Embryonic facial prominence (tissue), 1 donor: Measurements from ENCODE around the gene LIPT2.

Source experiments
- DNase-seq: peaks from one replicate; pipeline ENCODE4 v3.0.0-alpha.2; 2016; ENCODE audit errors: extremely low spot score

The LIPT2 gene

DNA sequence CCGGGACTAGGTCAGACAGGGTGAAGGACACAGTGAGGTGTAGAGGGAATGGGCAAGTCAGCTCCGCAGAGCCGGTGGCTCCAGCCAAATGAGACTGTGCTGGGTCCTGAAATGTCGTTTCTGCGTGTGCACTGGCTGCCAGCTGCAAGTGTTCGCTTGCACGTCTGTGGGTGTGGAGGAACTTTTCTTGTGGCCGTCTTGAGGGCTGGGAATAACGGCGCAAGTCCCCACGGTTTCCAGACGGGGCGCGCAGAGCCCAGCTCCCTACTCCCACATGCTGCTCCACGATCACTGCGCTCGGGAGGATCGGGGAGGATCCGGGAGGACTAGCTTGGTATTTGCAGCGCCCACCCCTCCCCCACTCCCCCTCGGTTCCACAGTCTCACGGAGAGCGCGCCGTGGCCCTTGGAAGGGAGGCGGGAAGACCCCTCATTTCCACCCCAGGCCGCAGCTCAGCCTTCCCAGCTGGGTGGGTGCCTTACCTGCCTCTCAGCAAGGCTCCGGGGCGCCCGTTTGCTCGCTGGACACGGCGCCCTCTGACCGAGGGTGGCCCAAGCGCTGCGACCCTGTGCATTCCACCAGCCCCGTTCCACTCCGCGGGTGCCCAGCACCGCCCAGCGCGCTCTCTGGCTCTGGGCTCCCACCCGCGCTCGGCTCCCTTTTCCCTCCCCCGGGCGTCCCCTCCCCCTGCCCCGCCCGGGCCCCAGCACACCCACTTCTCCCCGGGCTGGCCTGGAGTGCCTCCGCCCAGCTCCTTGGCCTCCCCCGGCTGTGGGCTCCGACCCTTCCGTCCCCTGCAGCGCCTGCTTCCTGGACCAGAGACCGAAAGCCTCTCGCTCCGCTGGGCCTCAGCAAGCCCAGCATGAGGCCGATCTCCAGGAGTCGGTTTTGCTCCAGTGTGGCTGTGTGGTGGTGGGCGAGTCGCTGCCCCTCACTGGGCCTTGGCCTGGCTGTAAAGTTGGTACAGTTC lies 26.3 kb downstream of the LIPT2 start, which contains the start of gene KCNE3:
KCNE3 (minus strand) TSS at position 634 of the 970 bp plus-strand sequence. CDS start 9,986 bp downstream, outside the sequence.
- DNase-seq, result no peak

DNA sequence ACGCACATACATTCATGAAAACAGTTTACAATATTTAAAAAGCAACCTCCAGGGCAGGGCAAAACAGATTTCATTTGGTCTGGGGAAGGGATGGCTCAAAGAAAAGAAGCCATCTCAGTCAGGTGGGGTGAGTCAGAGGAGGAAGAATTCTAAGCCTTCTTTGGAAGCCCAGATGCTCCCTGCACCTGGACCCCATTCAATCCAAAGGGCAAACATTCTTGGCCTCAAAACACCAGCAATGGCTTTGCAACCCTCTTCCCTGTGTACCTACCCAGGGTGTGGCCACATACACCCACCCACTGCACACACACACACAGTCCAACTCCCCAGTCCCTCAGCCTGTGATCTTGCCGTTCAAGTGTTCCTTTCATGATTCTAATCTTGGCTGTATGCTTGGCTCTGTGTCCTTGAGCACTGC lies 28.2 kb downstream of the LIPT2 start:
- no peak for DNase-seq

DNA sequence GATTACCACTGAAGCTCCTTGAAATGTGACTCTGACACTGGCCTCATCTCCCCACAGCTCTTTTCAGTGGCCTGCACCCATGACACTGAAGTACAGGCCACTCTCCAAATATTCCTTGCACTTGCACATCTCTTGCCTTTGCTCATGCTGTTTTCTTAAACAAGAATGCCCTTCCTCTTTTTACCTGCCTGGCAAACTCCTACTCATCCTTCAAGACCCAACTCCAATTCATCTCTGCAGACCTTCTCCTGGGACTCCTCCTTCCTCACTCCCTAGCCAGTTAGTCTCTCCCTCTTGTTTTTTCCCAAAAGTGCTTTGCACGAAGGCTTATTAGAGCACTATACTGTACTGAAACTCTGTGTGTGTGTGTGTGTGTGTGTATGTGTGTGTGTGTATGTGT lies 28.8 kb downstream of the LIPT2 start:
- DNase-seq, result no peak

DNA sequence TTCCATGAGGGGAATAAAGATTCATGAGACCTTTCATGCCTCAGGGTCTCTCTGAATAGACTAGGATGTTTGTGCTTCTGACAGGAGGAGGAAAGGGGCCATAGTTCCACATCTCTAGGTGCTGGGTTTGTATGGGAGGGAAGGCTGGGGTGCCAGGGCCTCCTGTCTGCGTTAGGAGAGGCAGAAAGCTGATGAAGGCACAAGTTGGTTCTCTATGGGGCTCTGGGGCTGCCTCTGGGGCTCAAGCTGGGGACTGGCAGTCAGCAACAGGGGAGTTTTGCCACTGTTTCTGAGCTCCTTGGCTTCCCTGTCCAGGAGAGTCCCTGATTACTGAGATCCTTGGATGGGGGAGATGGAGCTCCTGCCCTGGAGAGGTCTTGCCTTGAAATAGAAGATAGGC lies 30.3 kb downstream of the LIPT2 start:
- DNase-seq, result no peak

DNA sequence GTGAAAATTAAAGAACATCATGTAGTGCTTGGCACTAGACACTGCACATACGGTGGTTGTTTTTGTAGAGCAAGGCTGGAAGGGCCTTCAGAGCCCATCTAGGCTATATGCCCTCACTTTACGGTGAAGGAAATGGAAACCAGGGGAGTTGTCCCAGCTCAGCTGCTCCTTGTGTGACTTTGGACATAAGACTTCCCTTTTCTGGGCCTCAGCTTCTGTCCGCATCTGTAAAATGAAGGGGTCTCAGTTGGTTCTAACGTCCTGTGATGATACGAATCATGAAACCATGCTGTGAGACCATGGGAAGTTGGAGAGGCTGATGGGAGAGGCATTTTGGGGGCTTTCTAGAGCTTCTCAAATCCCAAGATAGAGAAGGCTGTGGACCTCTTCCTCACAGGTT lies 30.9 kb downstream of the LIPT2 start:
- no peak for DNase-seq

DNA sequence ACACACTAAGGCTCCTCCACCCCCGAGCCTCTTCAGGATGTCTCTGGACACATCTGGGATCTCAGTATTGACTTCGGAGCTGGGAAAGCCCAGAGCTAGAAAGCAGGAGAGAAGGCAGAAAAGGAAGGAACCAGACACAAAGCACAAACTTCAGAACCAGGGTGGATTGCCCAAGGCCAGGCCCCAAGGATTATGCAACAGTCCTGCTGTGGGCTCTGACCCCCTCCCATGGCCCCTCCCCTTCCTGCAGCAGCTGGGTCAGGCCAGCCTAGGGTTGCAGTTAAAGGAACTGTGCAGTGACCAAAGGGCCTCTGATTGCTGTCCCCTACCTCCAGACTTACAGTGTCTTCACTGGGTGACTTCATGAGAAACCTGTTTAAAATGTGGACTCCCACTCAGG lies 31.5 kb downstream of the LIPT2 start:
- DNase-seq, result no peak

DNA sequence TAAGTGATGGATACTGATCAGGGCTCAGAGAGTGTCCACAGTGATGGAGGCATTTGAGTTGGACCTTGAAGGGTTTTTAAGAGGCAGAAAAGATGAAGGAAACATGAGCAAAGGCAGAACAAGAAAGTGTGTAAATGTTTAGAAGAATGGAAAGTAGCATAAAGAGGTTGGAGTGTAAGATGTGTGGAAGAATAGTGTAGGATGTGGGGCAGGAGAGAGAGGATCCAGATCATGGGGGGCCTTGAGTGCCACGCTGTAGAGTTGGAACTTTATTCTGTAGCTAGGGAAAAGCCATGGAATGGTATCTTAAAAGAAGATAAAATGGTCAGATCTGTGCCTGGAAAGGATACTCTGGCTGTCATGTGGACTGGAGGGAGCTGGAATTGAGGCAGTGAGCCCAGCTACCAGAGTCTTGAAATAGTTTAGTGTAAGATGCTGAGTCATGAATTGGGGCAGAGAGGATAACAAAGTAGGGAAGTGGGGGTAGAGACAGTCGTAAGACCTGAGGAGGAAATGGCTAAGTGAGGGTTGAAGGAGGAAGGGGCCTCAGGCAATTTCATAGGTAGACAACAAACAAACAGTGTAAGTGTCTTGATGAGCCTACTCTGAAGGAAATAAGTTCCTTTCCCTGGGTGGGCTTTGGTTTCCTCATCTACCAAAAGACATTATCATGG lies 32.9 kb downstream of the LIPT2 start:
- DNase-seq, result no peak

DNA sequence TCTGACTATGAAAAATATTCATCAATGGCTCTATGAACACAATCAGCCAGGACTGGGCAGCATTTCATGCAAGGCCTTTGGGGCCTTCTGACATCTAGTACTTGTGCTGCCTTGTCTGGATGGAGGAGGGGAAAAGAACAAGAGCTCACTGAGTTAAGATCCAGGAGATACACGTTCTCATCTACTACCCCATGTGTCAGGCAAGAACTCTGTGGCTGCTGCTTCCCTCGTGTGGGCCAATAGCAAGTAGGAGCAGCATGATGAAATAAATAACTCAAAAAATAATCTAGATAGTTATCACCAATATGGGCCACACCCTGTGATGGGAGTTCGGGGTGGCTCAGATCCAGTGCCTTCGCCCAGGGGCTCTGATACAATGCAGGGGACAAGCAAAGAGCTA lies 33.5 kb downstream of the LIPT2 start:
- DNase-seq, result no peak

DNA sequence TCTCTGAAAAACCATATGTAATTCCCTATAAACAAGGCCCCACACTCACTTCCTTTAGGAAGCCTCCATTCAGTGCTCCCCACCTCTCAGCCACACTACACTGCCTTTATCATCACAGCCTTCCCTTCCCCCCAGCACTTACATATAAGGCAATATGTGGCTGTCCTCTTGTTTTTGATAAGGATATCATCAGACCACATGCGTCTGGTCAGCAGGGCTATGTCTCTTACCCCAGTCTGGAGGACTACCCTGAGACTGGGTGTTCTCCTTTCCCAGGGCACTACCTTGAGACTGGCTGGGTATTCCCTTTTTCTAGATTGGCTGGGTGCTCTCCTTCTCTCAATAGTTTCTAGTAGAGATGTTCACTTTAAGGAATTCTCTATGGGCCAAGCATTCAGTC lies 33.9 kb downstream of the LIPT2 start:
- DNase-seq, result no peak

DNA sequence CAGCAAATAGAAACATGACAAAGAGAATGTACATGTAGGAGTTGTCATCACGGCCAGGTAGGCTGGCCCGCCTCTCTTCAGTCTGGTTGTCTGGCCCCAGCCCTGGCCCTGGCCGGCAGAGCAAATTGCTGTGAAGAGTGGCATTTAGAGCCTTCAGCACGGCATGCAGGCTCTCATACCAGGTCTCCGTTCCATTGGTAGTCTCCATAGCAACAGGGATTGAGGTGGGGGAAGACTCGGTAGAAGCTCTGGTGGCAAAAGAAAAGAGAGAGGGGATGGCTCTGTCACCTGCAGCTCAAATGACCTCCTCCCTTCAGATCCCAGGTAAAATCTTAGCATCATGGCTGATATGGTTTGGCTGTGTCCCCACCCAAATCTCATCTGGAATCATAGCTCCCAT lies 36.2 kb downstream of the LIPT2 start:
- no peak for DNase-seq

DNA sequence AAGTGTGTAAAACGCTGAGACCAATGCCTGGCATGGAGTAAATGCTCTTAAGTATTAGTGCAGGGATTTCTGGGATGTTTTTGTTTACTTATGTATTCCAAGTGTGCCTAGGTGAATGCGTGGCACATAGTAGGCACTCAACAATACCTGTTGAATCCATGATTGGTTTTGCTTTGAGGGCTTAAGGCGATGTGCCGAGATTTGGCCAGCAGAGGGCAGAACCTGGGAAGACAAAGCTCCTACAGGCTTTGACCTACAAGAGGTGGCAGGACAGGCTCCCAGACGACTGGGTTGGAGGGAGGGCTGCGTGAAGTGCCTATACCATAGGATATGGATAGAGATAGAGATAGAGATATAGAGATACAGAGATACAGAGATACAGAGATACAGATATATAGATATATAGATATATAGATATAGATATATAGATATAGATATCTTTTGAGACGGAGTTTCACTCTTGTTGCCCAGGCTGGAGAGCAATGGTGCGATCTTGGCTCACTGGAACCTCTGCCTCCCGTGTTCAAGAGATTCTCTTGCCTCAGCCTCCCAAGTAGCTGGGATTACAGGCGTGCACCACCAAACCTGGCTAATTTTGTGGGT lies 40.0 kb downstream of the LIPT2 start:
- DNase-seq, result no peak

DNA sequence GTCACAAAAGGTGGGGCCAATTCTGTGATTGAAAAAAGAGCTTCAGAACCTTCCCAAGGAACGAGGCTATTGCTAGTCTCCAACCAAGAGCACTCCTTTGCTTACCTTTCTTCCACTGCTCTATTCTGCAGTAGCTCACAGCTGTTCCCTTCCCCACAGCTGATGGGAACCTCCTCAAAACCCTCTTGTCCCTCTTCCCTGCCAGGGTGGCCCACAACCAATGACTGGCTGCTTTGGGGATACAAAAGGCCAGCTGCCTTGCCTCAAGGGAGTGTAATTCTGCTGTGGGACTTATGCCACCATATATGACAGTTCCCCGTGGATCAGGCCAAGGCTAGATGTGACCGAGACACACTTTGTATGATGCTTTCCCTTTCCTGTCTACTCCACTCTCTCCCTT lies 41.2 kb downstream of the LIPT2 start:
- DNase-seq, result no peak

DNA sequence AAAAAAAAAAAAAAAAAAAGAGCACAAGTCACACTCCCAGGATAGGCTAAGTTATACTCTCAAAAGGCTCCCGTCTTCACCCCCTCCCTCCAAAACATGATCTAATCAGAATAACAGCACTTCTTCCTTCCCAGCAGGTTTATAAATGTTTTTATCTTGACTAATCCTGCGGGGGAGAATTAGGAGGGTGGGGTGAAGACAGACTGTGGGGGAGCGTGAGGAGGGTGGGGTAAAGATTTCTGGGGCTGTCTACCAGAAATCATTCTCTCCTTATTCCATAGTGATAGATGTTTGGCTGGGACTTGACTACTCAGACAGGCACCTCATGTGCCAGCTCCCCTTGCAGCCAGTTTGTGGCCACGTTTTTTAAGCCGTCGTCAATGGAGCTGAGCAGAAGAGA lies 43.2 kb downstream of the LIPT2 start:
- DNase-seq, result no peak

DNA sequence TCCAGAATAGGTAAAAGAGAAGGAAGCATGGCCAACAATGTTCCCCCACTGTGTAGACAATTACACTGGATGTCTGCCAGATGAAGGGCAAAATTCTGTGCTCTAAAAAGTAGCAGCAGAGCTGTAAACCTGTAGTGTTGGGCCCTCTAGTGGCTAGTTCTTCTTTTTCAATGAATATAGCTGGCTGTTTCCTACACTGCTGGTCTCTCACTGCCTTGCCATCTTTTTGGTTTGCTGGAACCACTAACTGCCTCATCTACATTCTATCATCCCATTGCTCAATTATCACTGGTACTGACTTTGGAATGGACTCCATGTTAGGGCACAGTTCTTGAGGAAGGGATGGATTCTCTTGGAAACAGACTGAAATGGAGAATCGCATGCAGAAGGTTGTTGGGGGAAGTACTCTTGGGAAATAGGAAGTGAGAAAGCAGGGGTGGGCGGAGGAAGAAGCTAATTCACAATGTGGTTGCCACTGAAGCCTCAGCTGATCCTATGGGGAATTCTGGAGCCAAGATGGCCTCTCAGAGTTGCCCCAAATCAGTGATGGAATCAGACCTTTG lies 44.1 kb downstream of the LIPT2 start:
- DNase-seq, result peak; percentile 67

DNA sequence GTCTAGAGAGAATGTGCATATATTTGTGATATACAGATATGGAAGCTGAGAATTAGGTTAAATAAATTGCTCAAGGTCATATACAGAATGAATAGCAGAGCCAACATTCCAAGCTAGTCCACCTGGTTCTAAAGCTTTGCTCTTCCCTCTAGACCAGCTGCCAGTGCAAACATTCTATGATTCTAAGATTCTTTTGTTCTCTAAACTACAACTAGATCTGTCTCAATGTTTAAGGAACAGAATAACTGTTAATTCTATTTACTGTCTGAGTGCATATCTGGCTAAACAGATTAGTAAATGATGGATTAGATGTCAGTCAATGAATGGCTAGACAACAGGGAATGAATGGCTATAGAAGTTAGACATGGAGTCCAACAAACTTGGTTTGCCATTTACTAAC lies 45.8 kb downstream of the LIPT2 start:
- DNase-seq, result no peak

DNA sequence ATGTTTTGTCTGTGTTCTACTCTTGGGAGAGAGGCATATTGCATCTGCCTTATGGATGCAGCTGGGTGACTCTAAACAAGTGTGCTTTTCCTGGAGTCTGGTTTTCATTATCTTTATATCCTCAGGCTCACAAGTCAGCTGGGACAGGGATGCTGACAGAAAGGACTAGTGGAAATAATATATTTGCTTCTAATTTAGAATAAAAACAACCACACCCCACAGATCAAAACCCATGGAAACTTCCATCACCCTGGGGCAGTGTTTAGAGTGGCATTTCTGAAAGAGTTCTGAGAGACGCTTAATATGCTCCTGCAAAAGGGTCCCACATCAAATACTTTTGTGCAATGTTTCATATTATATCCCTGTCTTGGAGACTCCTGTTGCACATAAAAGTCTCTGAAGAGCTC lies 47.0 kb downstream of the LIPT2 start:
- peak; percentile 22 for DNase-seq

DNA sequence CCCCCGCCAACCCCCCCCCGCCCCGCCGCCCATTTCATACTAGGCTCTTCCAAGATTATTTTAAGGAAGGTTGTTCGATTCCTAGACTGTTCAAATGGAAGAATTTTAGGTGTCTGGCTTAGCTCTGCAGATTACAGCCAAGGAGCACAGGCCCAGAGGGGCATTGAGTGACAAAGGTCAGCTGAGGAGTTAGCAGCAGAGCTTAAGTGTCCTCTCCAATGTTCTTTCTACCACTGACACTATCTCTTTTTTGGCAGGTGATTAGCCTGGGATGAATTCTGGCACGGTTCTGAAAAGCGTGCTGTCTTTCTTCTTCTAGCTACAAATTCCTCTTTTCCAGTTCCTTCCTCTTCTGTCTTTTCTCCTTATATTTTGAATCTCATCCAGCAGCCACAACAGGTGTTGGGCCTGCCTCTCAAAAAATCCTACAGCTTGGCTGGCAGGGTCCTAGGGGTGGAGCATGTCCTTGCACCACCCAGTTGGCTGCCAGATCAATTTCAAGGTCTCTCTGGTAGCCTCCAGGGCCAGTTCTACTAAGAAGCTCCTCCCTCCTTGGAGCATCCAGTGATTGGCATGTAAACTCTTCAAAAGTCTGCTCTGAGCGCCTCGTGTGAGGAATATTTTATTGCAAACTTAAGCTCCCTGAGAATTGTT lies 49.2 kb downstream of the LIPT2 start:
- no peak for DNase-seq

DNA sequence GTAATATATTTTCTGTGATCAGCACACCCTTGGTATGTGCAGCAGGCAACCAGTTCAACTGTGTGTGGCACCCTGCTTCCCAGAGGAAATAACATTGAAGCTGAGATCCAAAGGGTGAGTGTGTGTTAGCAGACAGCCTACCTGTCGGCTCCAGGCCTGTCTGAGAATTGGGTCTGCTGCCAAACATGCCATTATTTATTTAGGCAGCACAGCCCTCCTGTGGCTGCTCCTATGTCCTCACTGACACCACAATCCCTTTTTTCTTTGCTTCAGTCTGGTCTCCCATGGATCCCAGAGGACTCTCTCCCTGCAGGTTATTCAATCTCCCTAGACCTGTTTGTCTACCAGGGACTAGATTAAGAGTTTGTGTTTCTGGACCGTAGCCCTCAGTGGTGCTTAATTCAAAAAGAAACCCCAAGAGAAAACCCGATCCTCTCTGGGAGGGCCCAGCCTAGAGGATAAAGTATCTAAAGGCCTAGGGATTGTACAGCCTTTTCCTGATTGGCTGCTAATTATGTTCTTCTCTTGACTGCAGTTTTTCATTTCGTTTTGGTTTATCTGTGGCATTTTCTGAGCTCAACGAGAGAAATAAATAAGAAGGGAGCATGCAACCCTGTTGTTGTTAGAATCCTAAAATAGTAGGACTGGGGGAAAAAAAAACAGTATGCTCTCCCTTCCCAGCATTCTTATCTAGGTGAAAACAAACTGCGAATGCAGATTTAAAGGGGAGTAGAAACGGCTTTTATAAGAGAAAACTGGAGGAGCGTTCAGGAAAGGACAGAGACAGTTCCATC lies 50.3 kb downstream of the LIPT2 start:
- DNase-seq, result no peak

DNA sequence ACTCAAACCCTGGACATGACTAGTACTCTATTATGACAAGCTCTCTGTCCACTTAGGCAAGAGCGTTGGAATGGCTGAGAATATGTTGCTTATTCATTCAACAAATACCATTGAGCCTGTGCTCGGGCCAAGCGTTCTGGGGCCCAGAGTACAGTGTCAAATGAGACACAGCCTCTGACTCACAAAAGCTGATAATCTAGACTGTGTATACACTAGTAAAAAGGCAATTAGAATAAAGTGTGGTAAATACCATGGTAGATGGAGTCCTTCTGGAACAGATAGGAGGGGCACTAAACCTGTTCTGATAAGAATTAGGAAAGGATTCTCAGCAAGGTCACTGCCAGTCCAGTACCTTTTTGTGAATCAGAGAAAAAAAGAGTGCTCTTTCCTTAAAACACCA lies 50.9 kb downstream of the LIPT2 start:
- DNase-seq, result no peak
